Tibial nerve (tissue), 4 donors: ENCODE measurements around the gene CHRNG. TPM values are rescaled to one million over a fixed set of nuclear protein-coding genes. Genes with fewer than 3 reads are reported as not detected.

Source experiments
- DNase-seq, 2 donors: peaks; one replicate each; pipeline ENCODE4 v3.0.0-alpha.2; 2019; ENCODE audit warnings: low spot score in 2 of 2
- H3K27ac ChIP-seq, 4 donors: fragments of 200-600 bp; sonication (generic) in 3 of 4; one replicate each; pipeline ENCODE4 v1.5.1; 2017 to 2019; ENCODE audit warnings: mild to moderate bottlenecking in 1 of 4
- H3K27me3 ChIP-seq, 2 donors: fragments of 200-600 bp; sonication (generic) in 1 of 2; one replicate each; pipeline versions ENCODE4 v1.5.1 to v1.6.0; 2017 to 2019
- H3K36me3 ChIP-seq, 3 donors: fragments of 200-600 bp; sonication (generic); one replicate each; pipeline ENCODE4 v1.5.1; 2018 to 2019
- H3K4me1 ChIP-seq, 4 donors: fragments of 200-600 bp; sonication (generic) in 3 of 4; one replicate each; pipeline ENCODE4 v1.5.1; 2017 to 2019
- H3K4me3 ChIP-seq, 4 donors: fragments of 200-600 bp; sonication (generic) in 3 of 4; one replicate each; pipeline ENCODE4 v1.5.1; 2017 to 2019; ENCODE audit warnings: mild to moderate bottlenecking in 1 of 4, moderate library complexity in 1 of 4
- H3K9me3 ChIP-seq, 4 donors: fragments of 200-600 bp; sonication (generic) in 3 of 4; one replicate each; pipeline ENCODE4 v1.5.1; 2017 to 2019
- CTCF ChIP-seq, 5 experiments: fragments of 200-600 bp in 3 of 5; fragments of 450-650 bp in 2 of 5; sonication (generic) in 3 of 5; IDR thresholded peaks; one replicate each; pipeline ENCODE4 v1.5.1; 2016 to 2019; ENCODE audit warnings: antibody characterized with exemption in 5 of 5, mild to moderate bottlenecking in 3 of 5, moderate library complexity in 2 of 5
- EP300 ChIP-seq, 2 donors: sonication (generic); formaldehyde crosslinking; IDR thresholded peaks; one replicate each; pipeline ENCODE4 v1.6.1; 2017; ENCODE audit warnings: antibody characterized with exemption in 2 of 2, mild to moderate bottlenecking in 1 of 2
- POLR2A ChIP-seq, 2 donors: fragments of 450-650 bp; IDR thresholded peaks; one replicate each; pipeline ENCODE4 v1.6.1; 2017; ENCODE audit warnings: antibody characterized with exemption in 2 of 2, mild to moderate bottlenecking in 2 of 2, moderate library complexity in 2 of 2
- WGBS, 2 donors: methylation state at CpG; one replicate each; pipeline ENCODE4 v1.1.5; 2018; 5-methylcytosine and 5-hydroxymethylcytosine counted together
- total RNA-seq, 4 donors: library from RNA; depleted of rRNA; stranded (reverse); fragments of >200 nt; gene quantifications; one replicate each; pipeline ENCODE4 v1.1.0, GENCODE V29; 2016

CHRNG gene
- total RNA-seq, 4 donors from 2014 or later = not detected

GRCh38 chr2:232516551-232516950 lies 22.9 kb upstream of the CHRNG start:
- Histone ChIP-seq H3K4me3 (no peak overlapping the region), H3K27me3 (peaks cover 0 to 22% of the 10 kb centered on the region in 2 donors), H3K27ac (no peak overlapping the region), H3K36me3 (no peaks in the 10 kb centered on the region), H3K4me1 (peaks cover 0 to under 1% (median under 1%) of the 10 kb centered on the region in 4 donors), H3K9me3 (no peaks in the 10 kb centered on the region)
- 90% methylated on average over 3 of the region's 3 CpGs for WGBS, 2 donors
- no peak for TF ChIP-seq CTCF (IDR thresholded peaks at IDR 0.05)
- no peak for TF ChIP-seq EP300 (IDR thresholded peaks at IDR 0.05)
- no peak for TF ChIP-seq POLR2A (IDR thresholded peaks at IDR 0.05)
- DNase-seq = no peak

GRCh38 chr2:232518844-232519243 lies 20.6 kb upstream of the CHRNG start:
- no peak overlapping the region for H3K4me3 ChIP-seq
- no peaks in the 10 kb centered on the region for H3K9me3 ChIP-seq
- H3K4me1 ChIP-seq = peaks cover 0 to 23% (median 8%) of the 10 kb centered on the region in 4 donors
- 73 to 81% methylated on average over 5 to 6 of the region's 6 CpGs for WGBS, 2 donors
- H3K27ac ChIP-seq = no peak overlapping the region
- no peaks in the 10 kb centered on the region for H3K36me3 ChIP-seq
- no peak for DNase-seq
- TF ChIP-seq POLR2A (IDR thresholded peaks at IDR 0.05) = no peak
- no peak for TF ChIP-seq CTCF (IDR thresholded peaks at IDR 0.05)
- TF ChIP-seq EP300 (IDR thresholded peaks at IDR 0.05) = no peak
- H3K27me3 ChIP-seq = peaks cover 0 to 44% of the 10 kb centered on the region in 2 donors

- whole genome bisulfite sequencing, 2 donors = 39 to 48% methylated on average over 17 to 18 of the region's 19 CpGs
- H3K4me1 ChIP-seq = peaks cover 0 to 31% (median 10%) of the 10 kb centered on the region in 4 donors
- peaks cover 0 to 54% of the 10 kb centered on the region in 2 donors for H3K27me3 ChIP-seq
- no peak within 1 kb of the TSS for H3K27ac ChIP-seq
- TF ChIP-seq CTCF (IDR thresholded peaks at IDR 0.05) = no peak
- no peak for TF ChIP-seq POLR2A (IDR thresholded peaks at IDR 0.05)
- no peak for TF ChIP-seq EP300 (IDR thresholded peaks at IDR 0.05)
- H3K4me3 ChIP-seq = no peak within 1 kb of the TSS
- H3K36me3 ChIP-seq = no peaks in the 10 kb centered on the region
- H3K9me3 ChIP-seq = no peaks in the 10 kb centered on the region
- no peak for DNase-seq
These were observed 19.7 kb upstream of the CHRNG start, which contains the start of gene PRSS56 for GRCh38 chr2:232519581-232520438. PRSS56 (plus strand) TSS chr2:232520388; CDS start chr2:232520599, 211 bp downstream.

- no peaks in the 10 kb centered on the region for H3K9me3 ChIP-seq
- 66 to 77% methylated on average over 15 of the region's 15 CpGs for WGBS, 2 donors
- no peak overlapping the region for H3K27ac ChIP-seq
- no peak for DNase-seq
- H3K4me1 ChIP-seq = peaks cover 0 to 36% (median 10%) of the 10 kb centered on the region in 4 donors
- no peak overlapping the region for H3K4me3 ChIP-seq
- H3K36me3 ChIP-seq = no peaks in the 10 kb centered on the region
- H3K27me3 ChIP-seq = peaks cover 0 to 60% of the 10 kb centered on the region in 2 donors
- no peak for TF ChIP-seq CTCF (IDR thresholded peaks at IDR 0.05)
- no peak for TF ChIP-seq POLR2A (IDR thresholded peaks at IDR 0.05)
These were observed 19.0 kb upstream of the CHRNG start for GRCh38 chr2:232520489-232520888.

GRCh38 chr2:232521098-232521497 lies 18.4 kb upstream of the CHRNG start:
- no peak overlapping the region for H3K27ac ChIP-seq

More at GRCh38 chr2:232521098-232521497, 18.4 kb upstream of the CHRNG start:
- 89 to 90% methylated on average over 12 to 14 of the region's 14 CpGs for WGBS, 2 donors
- no peak for TF ChIP-seq CTCF (IDR thresholded peaks at IDR 0.05)
- no peak for TF ChIP-seq POLR2A (IDR thresholded peaks at IDR 0.05)
- TF ChIP-seq EP300 (IDR thresholded peaks at IDR 0.05) = no peak
- Histone ChIP-seq H3K9me3 (no peaks in the 10 kb centered on the region), H3K4me3 (no peak overlapping the region), H3K36me3 (no peaks in the 10 kb centered on the region), H3K4me1 (peaks cover 0 to 40% (median 10%) of the 10 kb centered on the region in 4 donors), H3K27me3 (peaks cover 0 to 66% of the 10 kb centered on the region in 2 donors)
- DNase-seq = no peak
